Measurements from ENCODE around the gene TMEM255B.
"Not testable (repeated sequence)": the region's sequence is repeated elsewhere in the genome, so short reads cannot be mapped to it uniquely, and the experiment has no call there.

TMEM255B gene

DNA sequence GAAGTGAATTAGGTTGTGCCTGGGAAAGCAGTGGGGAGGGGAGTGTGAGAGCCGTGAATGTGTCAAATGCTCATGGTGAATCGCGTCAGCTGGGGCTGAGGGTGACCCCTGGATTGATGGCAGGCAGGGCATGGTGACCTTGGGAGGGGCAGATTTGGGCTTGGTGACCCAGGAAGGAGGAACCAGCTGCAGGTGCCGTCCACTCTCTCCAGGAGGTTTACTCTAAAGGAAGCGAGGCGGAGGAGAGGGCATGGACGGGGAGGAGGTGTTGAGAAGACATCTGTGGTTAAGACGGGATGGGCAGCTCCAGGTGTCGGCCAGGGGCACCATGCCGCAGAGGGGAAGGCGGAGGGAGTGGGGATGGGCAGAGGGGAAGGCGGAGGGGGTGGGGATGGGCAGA, 28.7 kb downstream of the TMEM255B start:
- no peak for DNase-seq (ENCODE audit: low spot score)

DNA sequence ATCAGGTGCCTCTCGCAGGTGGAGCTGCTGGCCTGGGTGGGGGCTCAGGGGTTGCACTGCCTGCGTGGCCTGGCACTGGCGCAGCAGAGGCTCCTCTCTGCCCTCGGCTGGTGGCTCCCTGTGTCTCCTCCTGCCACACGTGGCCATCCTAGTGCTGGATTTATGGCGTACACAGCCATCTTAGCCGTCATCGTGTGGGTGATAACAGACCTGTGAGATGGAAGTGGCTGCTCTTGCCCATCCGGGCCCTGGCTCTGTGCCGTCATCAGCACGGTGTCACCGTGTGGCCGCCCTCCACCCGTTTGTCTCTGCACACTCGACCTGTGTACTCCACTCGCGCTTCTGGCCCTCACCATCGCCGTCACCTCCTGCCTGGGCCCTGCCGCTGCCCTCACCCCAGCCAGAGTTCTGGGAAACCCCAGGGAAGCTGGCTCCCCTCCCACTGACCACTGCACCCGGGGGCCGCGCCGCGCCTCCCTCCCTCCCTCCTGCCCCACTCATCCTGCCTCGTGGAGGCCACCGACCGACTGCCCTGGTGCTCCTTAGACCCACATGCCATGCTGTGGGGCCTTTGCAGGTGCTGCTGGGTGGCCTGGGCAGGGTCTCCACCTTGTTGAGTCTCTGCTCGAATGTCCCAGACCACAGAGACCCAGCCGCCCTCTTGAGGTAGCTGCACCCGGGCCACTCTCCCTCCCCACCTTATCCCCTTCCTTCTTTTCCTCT, 29.5 kb downstream of the TMEM255B start:
- DNase-seq (ENCODE audit: low spot score) = no peak

DNA sequence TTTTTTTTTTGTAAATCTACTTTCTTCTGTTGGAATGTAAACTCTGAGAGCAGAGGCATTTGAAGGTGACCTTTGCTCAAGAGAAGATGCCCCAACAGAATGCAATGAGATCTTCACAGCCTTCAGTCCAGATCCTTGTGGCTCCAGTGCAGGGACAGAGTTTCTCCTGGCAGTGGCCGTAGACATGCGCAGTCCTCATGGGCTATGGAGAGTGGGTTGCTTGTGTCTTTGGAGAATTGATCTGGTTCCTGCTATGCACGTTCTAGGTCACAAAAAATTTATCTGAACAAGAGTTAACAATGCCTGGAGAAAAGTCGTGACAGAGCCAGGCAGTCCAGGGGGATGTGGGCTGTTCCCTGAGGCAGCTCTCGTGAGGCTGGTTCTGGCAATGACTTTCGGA, 30.1 kb downstream of the TMEM255B start:
- DNase-seq (ENCODE audit: low spot score) = no peak

DNA sequence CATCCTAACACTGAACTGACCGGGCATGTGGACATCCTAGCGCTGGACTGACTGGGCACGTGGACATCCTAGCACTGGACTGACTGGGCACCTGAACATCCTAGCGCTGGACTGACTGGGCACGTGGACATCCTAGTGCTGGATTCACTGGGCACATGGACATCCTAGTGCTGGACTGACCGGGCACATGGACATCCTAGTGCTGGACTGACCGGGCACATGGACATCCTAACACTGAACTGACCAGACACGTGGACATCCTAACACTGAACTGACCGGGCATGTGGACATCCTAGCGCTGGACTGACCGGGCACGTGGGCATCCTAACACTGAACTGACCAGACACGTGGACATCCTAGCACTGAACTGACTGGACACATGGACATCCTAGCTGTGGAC, 30.9 kb downstream of the TMEM255B start:
- DNase-seq (ENCODE audit: low spot score) = not testable (repeated sequence)

DNA sequence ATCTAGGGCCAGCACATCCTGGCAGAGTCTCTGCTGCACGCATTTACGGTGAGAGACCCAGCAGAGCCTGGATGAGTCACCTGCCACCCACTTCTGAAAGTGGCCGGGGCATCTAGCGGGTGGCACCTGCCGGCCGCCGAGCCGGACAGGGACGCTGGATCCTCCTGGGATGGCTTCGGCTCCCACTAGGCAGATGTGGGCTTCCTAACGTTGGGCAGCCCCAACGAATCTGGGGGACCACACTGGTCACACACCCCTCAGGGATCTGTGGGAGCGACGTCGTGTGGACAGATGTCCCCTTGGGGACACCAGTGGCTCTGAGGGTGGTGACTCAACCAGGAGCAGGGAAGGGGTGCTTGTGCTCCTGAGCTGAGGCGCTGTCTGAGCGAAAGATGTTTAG, 32.2 kb downstream of the TMEM255B start:
- no peak for DNase-seq (ENCODE audit: low spot score)

DNA sequence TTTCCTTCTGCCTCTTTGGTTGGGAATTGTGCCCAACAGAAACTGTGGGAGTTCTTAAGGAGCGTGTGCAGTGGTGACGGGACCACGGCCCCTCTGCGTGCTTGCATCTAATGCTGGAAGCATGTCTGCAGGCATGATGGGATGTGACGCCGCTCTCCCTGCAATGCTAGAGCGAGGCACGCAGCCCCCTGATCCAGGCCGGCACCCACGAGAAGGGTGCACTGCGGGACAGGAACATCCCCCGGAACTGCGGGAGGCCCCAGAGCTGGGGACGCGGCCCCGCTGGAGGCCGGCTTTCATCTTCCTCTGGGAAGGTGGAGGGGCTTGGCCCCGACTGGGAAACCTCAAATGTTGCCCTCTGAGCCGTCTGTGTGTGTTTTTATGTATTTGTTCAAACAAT, 32.7 kb downstream of the TMEM255B start:
- DNase-seq (ENCODE audit: low spot score) = no peak

DNA sequence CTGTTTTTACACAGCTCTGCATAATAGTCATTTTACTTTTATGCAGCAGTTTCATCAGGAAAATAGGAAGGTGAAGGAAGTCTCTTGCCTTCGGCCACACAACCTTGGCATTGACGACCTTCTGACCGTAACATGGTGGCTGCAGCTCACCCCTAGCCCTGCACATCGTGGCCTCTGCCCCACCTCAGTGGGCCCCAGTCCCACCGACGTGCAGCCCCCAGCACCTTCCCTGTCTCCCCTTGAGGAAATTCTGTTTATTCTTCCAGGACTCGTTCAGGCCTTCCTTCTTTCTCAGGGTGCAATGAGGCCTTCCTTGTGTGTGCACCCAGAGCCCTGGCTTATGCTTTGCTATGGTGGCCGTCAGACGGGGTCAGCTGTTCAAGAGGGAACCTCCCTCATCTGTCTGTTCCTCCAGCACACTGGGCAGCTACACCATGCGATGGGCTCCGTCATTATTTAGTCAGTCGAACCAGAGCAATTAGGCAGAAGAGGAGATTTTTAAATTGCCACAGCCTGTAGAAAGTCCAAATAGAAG, 33.3 kb downstream of the TMEM255B start:
- no peak for DNase-seq (ENCODE audit: low spot score)

DNA sequence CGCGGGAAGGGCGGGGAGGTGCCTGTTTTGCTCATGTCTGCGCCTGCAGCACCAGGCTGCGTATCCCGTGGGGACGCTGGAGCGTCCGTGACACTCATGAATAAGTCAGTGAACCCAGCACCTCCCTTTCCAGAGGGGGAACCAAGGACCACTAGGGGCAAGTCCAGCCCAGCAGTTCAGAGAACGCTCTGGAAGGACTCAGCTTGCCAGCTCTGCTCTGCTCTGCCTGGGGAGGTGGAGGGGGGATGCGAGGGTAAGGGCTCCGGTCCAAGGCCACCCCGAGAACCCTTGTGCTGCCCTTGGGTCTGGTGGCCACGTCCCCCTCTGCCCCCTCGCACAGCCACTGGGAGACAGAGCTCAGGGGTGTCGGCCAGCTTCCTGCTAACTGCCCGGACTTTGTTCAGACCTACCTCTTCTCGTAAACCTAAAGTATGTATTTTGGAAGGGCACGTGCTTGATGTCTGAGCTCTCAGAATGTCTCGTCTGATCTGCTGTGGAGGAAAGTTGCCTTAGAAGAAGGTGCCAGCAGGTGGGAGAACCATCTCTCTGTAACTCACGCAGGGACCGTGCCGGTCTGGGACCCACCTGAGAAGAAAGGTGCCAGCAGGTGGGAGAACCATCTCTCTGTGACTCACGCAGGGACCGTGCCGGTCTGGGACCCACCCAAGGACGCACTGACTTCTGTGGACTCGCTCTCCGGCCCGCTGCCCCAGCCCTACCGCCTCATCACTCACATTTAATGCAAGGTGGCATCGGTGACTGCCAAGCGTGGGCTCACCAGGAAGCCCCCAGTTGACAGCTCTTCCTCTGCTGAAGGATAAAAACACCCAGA, 34.1 kb downstream of the TMEM255B start:
- no peak for DNase-seq (ENCODE audit: low spot score)

DNA sequence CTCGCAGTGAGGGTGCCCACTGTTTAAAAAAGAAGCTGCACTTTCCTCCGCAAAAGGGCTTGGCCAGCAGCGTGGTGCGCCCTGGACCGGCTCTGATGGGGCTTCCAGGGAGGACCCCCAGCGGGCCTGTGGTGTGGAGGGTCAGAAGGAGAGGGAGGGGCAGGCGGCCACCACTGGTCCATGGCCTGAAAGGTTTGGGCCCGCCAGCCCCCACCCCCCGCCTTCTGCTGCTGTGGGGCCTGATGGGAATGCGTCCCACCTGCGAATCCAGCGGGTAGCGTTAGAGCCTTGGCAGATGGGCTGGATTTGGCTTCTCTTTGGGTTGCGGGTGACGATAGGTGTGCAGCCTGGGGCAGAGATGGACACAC, 34.7 kb downstream of the TMEM255B start:
- no peak for DNase-seq (ENCODE audit: low spot score)

DNA sequence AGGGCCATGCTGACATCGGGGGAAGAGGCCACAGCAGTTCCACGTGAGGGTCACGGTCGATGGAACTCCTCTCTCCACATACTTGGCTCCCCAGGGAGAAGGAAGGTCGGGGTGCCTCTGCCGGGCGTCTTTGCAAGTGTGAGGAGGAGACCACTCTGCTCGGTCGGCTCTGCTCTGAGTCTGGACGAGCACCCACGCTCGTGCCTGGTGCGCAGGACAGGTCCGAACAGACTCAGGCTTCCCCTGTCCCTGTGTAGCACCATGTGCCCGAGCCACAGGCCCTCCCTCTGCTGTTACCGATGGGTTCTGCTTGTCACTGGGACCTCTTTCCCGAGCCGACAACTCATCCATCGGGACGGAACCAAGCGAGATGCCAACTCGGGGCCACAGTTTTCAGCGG, 35.1 kb downstream of the TMEM255B start:
- DNase-seq (ENCODE audit: low spot score) = no peak

DNA sequence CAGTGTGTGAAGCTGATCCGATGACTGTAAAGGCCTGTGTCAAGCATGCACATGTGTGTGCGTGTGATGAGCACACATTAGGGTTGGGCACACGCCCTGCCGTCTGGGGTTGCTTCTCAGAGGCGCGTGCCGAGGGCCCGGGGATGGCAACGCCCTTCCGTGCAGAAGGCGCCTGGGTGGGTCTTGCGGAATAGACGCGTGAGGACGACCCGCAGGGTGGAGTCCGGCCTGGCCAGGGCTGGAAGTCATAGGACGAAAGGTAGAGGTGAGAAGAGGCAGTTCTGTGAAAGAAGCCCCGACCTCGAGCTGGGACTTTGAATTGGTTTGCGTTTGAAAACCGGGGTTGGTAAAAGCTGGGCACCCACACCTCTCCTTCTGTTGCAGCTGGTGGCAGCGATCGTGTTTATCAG, 35.7 kb downstream of the TMEM255B start:
- DNase-seq (ENCODE audit: low spot score) = no peak

DNA sequence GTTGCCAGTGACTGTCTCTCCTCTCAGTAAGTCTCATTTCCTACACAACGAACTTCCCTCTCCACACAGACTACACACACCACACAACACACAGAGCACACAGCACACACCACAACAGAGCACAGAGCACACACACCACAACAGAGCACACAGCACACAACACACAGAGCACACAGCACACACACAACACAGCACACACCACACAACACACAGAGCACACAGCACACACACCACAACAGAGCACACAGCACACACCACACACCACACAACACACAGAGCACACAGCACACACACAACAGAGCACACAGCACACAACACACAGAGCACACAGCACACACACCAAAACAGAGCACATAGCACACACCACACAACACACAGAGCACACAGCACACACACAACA, 36.3 kb downstream of the TMEM255B start:
- not testable (repeated sequence) for DNase-seq (ENCODE audit: low spot score)

DNA sequence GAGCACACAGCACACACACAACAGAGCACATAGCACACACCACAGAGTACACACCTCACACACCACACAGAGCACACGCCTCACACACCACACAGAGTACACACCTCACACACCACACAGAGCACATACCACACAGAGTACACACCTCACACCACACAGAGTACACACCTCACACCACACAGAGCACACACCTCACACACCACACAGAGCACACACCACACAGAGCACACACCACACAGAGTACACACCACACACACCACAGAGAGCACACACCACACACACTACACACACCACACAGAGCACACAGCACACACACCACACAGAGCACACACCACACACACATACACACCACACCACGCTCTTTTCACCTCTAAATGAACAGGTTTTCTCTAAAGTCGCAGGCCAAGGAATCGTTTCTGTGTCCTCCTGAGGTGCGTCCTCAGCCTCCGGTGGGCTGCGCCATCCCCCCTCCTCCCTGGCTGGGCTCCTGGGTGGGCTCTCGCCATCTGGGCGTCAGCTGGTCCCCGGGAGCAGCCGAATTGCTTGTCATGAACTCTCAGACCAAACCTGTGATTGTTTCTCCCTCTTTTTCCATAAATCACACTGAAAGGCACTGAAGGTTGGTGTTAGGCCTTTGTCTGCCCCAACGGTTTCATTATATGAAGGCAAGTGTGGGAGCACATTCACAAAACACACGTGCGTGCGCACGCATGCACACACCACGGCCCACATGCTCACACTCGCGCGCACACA, 37.4 kb downstream of the TMEM255B start:
- no peak for DNase-seq (ENCODE audit: low spot score)

DNA sequence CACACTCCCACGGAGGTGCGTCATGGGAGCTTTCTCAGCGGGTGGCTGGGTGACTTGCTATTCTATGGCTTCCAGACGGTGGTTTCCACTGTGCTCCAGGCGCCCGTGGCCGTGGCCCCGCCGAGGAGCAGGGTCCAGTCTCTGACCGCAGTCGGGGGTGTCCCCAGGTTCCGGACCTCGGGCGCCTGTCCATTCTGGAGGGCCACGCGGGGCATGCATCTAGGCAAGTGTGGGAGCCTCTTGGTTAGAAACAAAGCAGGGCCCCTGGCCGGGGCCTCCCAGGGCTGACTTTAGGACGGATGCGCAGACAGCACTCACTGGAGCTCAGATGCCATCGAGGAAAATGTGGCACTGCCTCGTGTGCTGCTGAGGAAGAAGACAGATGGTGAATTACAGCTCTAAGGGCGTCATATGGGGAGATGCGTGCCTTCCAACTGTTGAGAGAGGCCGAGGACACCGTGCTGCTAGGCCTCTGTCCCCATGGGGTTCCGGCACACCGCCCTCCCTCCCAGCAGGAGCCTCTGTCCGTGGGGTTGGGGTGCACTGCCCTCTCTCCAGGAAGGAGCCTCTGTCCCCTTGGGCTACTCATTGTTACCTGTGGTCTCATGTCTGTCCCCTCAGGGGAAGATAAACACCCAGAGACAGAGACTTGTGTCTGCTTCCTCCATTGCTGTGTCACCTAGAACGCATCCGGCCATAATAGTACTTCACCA, 38.1 kb downstream of the TMEM255B start:
- DNase-seq (ENCODE audit: low spot score) = no peak

DNA sequence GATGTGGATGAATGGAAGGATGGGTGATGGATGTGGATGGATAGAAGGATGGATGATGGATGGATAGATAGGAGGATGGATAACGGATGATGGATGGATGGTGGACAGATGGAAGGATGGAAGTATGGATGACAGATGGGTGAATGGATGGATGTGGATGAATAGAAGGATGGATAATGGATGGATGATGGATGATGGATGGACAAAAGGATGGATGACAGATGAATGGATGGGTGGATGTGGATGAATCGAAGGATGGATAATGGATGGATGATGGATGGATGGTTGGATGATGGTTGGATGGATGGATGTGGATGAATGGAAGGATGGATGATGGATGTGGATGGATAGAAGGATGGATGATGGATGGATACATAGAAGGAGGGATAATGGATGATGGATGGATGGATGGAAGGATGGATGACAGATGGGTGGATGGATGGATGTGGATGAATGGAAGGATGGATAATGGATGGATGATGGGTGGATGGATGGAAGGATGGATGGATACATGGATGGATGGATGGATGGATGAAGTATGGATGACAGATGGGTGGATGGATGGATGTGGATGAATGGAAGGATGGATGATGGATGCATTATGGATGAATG, 39.3 kb downstream of the TMEM255B start:
- no peak for DNase-seq (ENCODE audit: low spot score)

DNA sequence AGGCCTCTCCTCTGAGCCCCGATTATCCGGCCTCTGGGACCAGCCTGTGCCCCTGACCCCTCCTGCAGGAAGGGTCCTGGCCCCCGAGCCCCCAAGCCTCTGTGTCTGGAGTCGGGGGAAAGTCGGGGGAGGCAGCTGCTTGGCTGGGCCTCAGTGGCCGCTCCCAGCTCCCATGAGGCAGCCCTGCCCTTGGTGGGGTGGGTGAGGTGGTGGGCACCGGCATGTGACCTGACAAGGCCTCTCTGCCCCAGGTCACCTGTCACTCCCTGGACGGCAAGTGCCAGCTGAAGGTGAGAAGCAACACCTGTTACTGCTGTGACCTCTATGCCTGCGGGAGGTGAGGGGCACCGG, 41.5 kb downstream of the TMEM255B start:
- DNase-seq (ENCODE audit: low spot score) = no peak

DNA sequence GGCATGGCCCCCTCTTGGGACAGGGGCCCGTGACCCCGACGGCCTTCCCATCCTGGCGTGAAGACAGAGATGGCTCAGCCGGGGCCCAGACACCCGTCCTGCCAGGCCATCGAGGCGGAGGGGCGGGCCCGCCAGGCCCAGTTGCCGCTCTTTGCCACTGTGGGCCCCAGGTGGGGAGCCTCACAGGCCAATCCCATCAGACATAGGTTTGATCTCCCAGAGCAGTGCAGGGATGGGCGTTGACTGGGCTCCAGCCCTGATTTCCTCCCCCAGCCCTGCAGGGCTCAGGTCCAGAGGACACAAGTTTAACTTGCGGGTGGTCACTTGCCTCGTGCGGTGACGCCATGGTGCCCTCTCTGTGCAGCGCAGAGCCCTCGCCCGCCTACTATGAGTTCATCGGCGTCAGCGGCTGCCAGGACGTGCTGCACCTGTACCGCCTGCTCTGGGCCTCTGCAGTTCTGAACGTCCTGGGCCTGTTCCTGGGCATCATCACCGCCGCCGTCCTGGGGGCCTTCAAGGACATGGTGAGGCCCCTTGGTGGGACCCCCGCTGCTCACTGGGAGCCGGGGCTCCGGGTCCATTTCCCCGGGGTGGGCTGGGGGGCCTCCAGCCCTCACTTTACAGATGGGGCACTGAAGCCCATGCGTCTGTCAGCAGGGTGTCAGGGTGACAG, 42.4 kb downstream of the TMEM255B start:
- DNase-seq (ENCODE audit: low spot score) = no peak

DNA sequence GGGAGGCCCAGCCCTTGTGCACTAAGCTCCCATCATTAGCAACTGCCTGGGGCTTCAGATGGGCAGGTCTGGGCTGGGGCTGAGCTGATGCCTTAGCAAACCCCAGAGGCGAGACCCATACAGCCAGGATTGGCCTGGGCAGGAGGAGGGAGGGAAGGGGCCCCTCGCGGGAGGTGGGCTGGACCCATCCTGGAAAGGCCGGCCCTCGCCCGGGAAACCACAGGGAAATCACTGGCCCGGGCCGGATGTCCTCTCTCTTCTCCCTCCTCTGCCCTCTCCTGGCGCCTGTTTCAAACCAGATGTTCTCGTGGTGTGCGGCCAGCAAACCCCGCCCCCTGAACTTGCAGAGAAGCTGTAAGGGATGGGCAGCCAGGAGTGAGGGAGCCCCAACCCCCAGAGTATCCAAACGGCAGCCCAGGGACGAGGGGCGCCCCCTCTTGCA, 43.1 kb downstream of the TMEM255B start:
- no peak for DNase-seq (ENCODE audit: low spot score)

DNA sequence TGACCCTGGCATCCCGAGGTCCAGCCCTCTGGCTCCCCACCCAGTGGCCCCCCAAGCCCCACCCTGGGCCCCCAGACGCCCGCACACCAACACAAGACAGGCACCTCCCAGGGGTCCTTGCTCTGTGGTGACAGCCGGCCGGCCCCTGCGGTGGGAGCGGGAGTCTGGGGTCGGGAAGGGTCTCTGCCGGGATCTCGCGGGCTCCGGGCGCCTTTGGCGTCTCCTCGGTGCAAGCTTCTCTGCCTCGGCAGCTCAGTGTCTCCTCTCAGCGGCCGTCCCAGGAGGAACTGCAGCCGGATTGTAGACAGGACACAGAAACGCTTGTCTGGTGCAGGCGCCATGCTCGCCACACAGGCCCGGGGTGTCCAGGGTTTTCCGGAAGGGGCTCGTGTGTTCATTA, 43.7 kb downstream of the TMEM255B start:
- DNase-seq (ENCODE audit: low spot score) = no peak

DNA sequence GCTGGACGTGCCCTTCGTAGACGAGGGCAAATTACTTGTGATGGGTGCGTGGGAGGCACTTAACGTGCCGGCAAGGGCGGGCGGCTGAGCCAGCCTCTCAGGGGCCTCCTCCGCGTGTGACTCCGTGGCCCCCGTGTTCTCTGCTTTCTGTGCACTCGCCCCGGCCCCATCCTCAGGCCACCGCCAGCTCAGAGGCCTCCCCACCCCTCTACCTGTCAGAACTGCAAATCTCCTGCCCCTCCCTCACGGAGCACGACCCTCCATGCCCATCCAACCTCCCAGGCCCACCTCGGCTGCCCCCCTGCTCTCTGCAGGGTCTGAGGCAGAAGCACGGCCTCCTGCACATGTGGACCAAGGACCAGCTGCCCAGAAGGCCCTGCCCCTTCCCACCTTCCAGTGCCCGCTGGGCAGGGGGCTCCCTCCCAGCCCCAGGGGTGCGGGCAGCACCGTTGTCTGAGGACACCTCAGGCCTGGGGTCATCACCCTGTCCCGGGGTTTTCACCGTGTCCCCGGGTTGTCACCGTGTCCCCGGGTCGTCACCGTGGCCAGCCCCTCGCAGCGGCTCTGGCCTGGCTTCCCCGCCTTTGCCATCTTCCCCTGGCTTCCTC, 44.5 kb downstream of the TMEM255B start:
- DNase-seq (ENCODE audit: low spot score) = no peak

Measured in NAMALWA (cell line).